ENCODE measurements around the gene FERMT3.

Gene FERMT3

GRCh38 chr11:64253481-64253880 is 47.0 kb downstream of the FERMT3 start:
- peak in 22 of 42 donors; percentile 41 to 80 (median 61) for DNase-seq
- intact Hi-C loops (cut with DNase I) = no loop called here

- intact Hi-C loops (cut with DNase I) = no loop called here
- DNase-seq = no peak
Observed at GRCh38 chr11:64254326-64254725, 47.8 kb downstream of the FERMT3 start.

GRCh38 chr11:64255135-64256128 is 48.9 kb downstream of the FERMT3 start:
- DNase-seq = no peak
- intact Hi-C loops (cut with DNase I) = no loop called here

GRCh38 chr11:64256300-64256699 is 49.8 kb downstream of the FERMT3 start:
- DNase-seq = no peak
- intact Hi-C loops (cut with DNase I) = no loop called here

GRCh38 chr11:64258356-64258755 is 51.8 kb downstream of the FERMT3 start:
- DNase-seq = no peak
- intact Hi-C loops (cut with DNase I) = no loop called here

- intact Hi-C loops (cut with DNase I) = no loop called here
- no peak for DNase-seq
Observed at GRCh38 chr11:64258946-64259532, 52.5 kb downstream of the FERMT3 start.

- intact Hi-C loops (cut with DNase I) = no loop called here
- no peak for DNase-seq
Observed at GRCh38 chr11:64259533-64260067, 53.1 kb downstream of the FERMT3 start.

GRCh38 chr11:64260147-64260708 is 53.7 kb downstream of the FERMT3 start:
- no peak for DNase-seq
- intact Hi-C loops (cut with DNase I) = no loop called here

- DNase-seq = no peak
- intact Hi-C loops (cut with DNase I) = no loop called here
Observed at GRCh38 chr11:64261556-64262080, 55.1 kb downstream of the FERMT3 start.

GRCh38 chr11:64262271-64263002 is 55.9 kb downstream of the FERMT3 start:
- DNase-seq = no peak
- intact Hi-C loops (cut with DNase I) = no loop called here

- intact Hi-C loops (cut with DNase I) = no loop called here
- no peak for DNase-seq
Observed at GRCh38 chr11:64263021-64263946, 56.8 kb downstream of the FERMT3 start.

- DNase-seq = no peak
- intact Hi-C loops (cut with DNase I) = no loop called here
Observed at GRCh38 chr11:64263947-64264317, 57.4 kb downstream of the FERMT3 start.

GRCh38 chr11:64264371-64264852 is 57.9 kb downstream of the FERMT3 start:
- intact Hi-C loops (cut with DNase I) = no loop called here
- no peak for DNase-seq

- DNase-seq = no peak
- intact Hi-C loops (cut with DNase I) = no loop called here
Observed at GRCh38 chr11:64265176-64266160, 58.9 kb downstream of the FERMT3 start.

GRCh38 chr11:64266339-64266738 is 59.8 kb downstream of the FERMT3 start:
- intact Hi-C loops (cut with DNase I) = no loop called here
- no peak for DNase-seq

GRCh38 chr11:64267207-64267945 is 60.9 kb downstream of the FERMT3 start:
- intact Hi-C loops (cut with DNase I) = no loop called here
- no peak for DNase-seq

Data from head of caudate nucleus (tissue), 42 donors.